DOHH2 (cell line): ENCODE results near the gene CFAP300.

ENCODE experiments used
- CTCF ChIP-seq: fragments of 200-600 bp; sonication (generic); IDR thresholded peaks from one replicate; pipeline ENCODE4 v1.5.1; 2014; ENCODE audit warnings: antibody characterized with exemption, mild to moderate bottlenecking, low read depth, low read length; ENCODE audit not compliant: poor library complexity, severe bottlenecking
- EZH2phosphoT487 ChIP-seq: fragments of 200-600 bp; sonication (generic); IDR thresholded peaks from 2 replicates; pipeline ENCODE4 v1.6.1; 2017; ENCODE audit warnings: borderline replicate concordance, mild to moderate bottlenecking, antibody characterized with exemption, low read length, moderate library complexity, mixed read lengths

- TF ChIP-seq CTCF (no peak), EZH2phosphoT487 (no peak)
Measured at GRCh38 chr11:102064316-102064715, 17.1 kb downstream of the CFAP300 start.
